Progenitor cell of endocrine pancreas (in vitro differentiated cells): Measurements from ENCODE around the gene CBARP. TPM values are rescaled to one million over a fixed set of nuclear protein-coding genes. Genes with fewer than 3 reads are reported as not detected.
"Not testable (repeated sequence)": the region's sequence is repeated elsewhere in the genome, so short reads cannot be mapped to it uniquely, and the experiment has no call there.

Experiments
- DNase-seq: peaks from one replicate; pipeline ENCODE4 v3.0.0; 2021; ENCODE audit warnings: low spot score; ENCODE audit not compliant: unreplicated experiment
- H3K27ac Mint-ChIP-seq: 2 replicates; pipeline ENCODE4 v1.8.0; 2021; ENCODE audit warnings: mild to moderate bottlenecking, moderate library complexity, mixed read lengths
- H3K27me3 Mint-ChIP-seq: 2 replicates; pipeline ENCODE4 v1.8.0; 2021; ENCODE audit warnings: mixed read lengths
- H3K36me3 Mint-ChIP-seq: 2 replicates; pipeline ENCODE4 v1.8.0; 2022; ENCODE audit warnings: mixed read lengths; ENCODE audit not compliant: insufficient read depth
- H3K4me1 Mint-ChIP-seq: 2 replicates; pipeline ENCODE4 v1.8.0; 2021; ENCODE audit warnings: low read depth, mixed read lengths
- H3K4me3 Mint-ChIP-seq: 2 replicates; pipeline ENCODE4 v1.8.0; 2021; ENCODE audit warnings: low read depth, mild to moderate bottlenecking, moderate library complexity, mixed read lengths
- H3K9me3 Mint-ChIP-seq: 2 replicates; pipeline ENCODE4 v1.8.0; 2021; ENCODE audit warnings: low read depth, mixed read lengths
- CTCF ChIP-seq: fragments of 200-600 bp; sonication (generic); IDR thresholded peaks from one replicate; pipeline ENCODE4 v1.5.0; 2021; ENCODE audit warnings: antibody characterized with exemption, mild to moderate bottlenecking; ENCODE audit not compliant: unreplicated experiment
- total RNA-seq: library from RNA; stranded (reverse); gene quantifications from 2 replicates; pipeline ENCODE4 v1.2.1, GENCODE V29; 2021

CBARP gene
- total RNA-seq, 1 donor from 2014 or later, result 13.0 TPM

GRCh38 chr19:1247748-1248138 is 9.9 kb upstream of the CBARP start:
- DNase-seq, result no peak
- no peaks in the 10 kb centered on the region for H3K9me3 Mint-ChIP-seq
- peak overlapping the region; percentile 33 for H3K27ac Mint-ChIP-seq
- H3K4me1 Mint-ChIP-seq, result peaks cover 5% of the 10 kb centered on the region
- peaks cover 4% of the 10 kb centered on the region for H3K36me3 Mint-ChIP-seq
- TF ChIP-seq CTCF, result no peak
- H3K27me3 Mint-ChIP-seq, result no peaks in the 10 kb centered on the region
- no peak overlapping the region for H3K4me3 Mint-ChIP-seq

GRCh38 chr19:1246265-1247087 is 8.7 kb upstream of the CBARP start:
- H3K4me3 Mint-ChIP-seq, DNase-seq, H3K36me3 Mint-ChIP-seq, H3K27me3 Mint-ChIP-seq, H3K9me3 Mint-ChIP-seq, H3K4me1 Mint-ChIP-seq, H3K27ac Mint-ChIP-seq: not testable (repeated sequence)

DNA sequence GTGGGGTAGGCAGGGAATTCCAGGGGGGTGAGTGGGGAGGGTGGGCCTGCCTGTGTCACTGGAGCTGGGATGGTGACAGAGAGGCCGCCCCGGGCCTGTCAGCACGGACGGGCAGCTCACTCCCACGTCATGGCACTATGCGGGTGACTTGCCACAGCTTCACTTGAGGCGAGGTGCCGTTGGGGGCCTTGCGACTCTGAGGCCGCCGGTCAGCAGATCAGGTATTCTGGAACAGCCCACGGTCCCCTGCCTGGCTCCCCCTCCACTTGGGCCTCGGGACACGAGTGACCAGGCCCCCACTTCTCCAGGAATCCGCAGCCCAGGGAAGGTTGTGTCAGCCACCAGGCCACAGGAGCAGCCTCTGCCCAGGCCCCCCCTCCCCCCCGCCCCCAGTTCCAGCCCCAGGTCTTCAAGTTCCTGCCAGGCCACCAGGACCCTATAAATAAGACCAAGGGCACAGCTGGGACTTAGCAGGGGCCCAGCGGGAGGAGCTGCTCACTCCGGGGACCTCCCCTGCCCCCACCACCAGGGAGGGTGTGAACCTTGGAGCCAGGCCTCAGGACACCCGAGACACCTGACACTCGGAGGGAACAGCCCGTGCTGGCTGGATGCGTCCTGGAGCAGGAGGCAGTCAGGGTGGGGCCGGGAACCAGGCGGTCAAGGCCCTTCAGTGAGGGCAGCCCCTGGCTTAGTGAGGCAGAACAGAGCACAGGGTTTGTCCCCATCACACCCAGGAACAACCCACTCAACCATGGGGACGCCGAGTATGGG is 7.9 kb upstream of the CBARP start:
- Mint-ChIP-seq H3K27ac (no peak overlapping the region), H3K4me3 (no peak overlapping the region), H3K4me1 (peaks cover 6% of the 10 kb centered on the region), H3K27me3 (no peaks in the 10 kb centered on the region), H3K36me3 (no peaks in the 10 kb centered on the region), H3K9me3 (no peaks in the 10 kb centered on the region)
- DNase-seq, result no peak
- TF ChIP-seq CTCF, result no peak

GRCh38 chr19:1244693-1245451 is 7.1 kb upstream of the CBARP start:
- H3K36me3 Mint-ChIP-seq, result no peaks in the 10 kb centered on the region
- H3K27ac Mint-ChIP-seq, result peak overlapping the region; percentile 59
- H3K4me1 Mint-ChIP-seq, result peaks cover 6% of the 10 kb centered on the region
- H3K27me3 Mint-ChIP-seq, result no peaks in the 10 kb centered on the region
- no peaks in the 10 kb centered on the region for H3K9me3 Mint-ChIP-seq
- no peak for DNase-seq
- H3K4me3 Mint-ChIP-seq, result no peak overlapping the region
- TF ChIP-seq CTCF, result no peak

GRCh38 chr19:1243768-1244692 is 6.2 kb upstream of the CBARP start:
- Mint-ChIP-seq H3K27me3 (no peaks in the 10 kb centered on the region), H3K9me3 (no peaks in the 10 kb centered on the region), H3K4me3 (no peak overlapping the region), H3K27ac (peak overlapping the region; percentile 59), H3K36me3 (no peaks in the 10 kb centered on the region), H3K4me1 (peaks cover 10% of the 10 kb centered on the region)
- DNase-seq, result peak; percentile 80
- TF ChIP-seq CTCF, result peak; percentile 95
